ENCODE results near the gene CTSH.
A peak's percentile ranks its signal among the peaks of the same experiment; 100 is the strongest.

The CTSH gene

GRCh38 chr15:78921940-78922339 lies 22.9 kb downstream of the CTSH start:
- peaks cover 16% of the 10 kb centered on the region for H3K36me3 ChIP-seq (ENCODE audit: control insufficient read depth, insufficient read depth, low read length)
- no peaks in the 10 kb centered on the region for H3K4me1 ChIP-seq (ENCODE audit: control insufficient read depth, insufficient read depth, low read length)
- no CpG with 5 or more reads among the region's 14 CpGs for WGBS (ENCODE audit: insufficient coverage, insufficient read length)
- no peaks in the 10 kb centered on the region for H3K9me3 ChIP-seq (ENCODE audit: control insufficient read depth, insufficient read depth, low read length)
- no peak overlapping the region for H3K4me3 ChIP-seq (ENCODE audit: low read length)
- no peak for DNase-seq (ENCODE audit: low read depth, low spot score)
- H3K27ac ChIP-seq (ENCODE audit: low read length): no peak overlapping the region
- H3K27me3 ChIP-seq (ENCODE audit: control insufficient read depth, insufficient read depth, low read length): no peaks in the 10 kb centered on the region

DNA sequence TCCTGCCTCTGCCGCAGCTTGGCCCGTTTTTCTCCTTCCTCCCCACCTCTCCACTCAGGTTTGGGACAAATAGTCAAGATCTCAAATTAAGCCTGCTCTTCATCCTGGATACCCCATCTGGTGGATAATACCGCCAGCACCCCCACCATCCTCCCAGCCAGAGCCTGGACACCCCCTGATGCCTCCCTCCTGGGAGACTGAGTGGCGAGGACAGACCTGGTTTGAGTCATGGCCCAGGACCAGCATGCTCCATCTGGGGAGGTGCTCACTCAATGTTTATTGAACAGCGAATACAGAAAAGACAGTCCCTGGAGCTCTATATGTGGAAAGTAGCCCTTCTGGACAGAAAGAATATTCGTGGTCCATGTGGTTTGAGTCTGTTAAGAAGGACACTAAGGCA lies 23.3 kb downstream of the CTSH start:
- Histone ChIP-seq H3K27ac (ENCODE audit: low read length) (no peak overlapping the region), H3K4me3 (ENCODE audit: low read length) (no peak overlapping the region), H3K4me1 (ENCODE audit: control insufficient read depth, insufficient read depth, low read length) (no peaks in the 10 kb centered on the region), H3K27me3 (ENCODE audit: control insufficient read depth, insufficient read depth, low read length) (no peaks in the 10 kb centered on the region), H3K36me3 (ENCODE audit: control insufficient read depth, insufficient read depth, low read length) (peaks cover 16% of the 10 kb centered on the region), H3K9me3 (ENCODE audit: control insufficient read depth, insufficient read depth, low read length) (no peaks in the 10 kb centered on the region)
- WGBS (ENCODE audit: insufficient coverage, insufficient read length): no CpG with 5 or more reads among the region's 6 CpGs
- DNase-seq (ENCODE audit: low read depth, low spot score): no peak

DNA sequence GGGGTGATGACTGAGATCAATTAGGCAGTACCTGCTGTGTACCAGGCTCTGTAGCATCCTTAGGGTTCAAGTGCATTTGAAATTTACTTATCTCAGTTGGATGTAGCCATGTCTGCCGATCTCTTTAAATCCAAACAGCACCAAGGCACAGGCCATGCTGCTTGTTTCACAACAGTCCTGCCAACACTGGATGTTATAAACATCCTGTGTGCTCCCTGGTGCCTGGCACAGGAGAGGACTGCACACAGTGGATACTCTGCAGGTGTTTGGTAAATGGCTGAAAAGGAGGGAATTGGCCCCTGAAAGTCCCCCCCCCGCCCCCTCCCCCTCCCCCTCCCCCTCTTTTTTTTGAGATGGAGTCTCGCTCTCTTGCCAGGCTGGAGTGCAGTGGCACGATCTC lies 27.0 kb downstream of the CTSH start:
- peaks cover 11% of the 10 kb centered on the region for H3K36me3 ChIP-seq (ENCODE audit: control insufficient read depth, insufficient read depth, low read length)
- H3K4me1 ChIP-seq (ENCODE audit: control insufficient read depth, insufficient read depth, low read length): no peaks in the 10 kb centered on the region
- H3K4me3 ChIP-seq (ENCODE audit: low read length): no peak overlapping the region
- H3K27ac ChIP-seq (ENCODE audit: low read length): no peak overlapping the region
- no peaks in the 10 kb centered on the region; the same call in 1 of the 2 replicates for H3K27me3 ChIP-seq (ENCODE audit: control insufficient read depth, insufficient read depth, low read length)
- H3K9me3 ChIP-seq (ENCODE audit: control insufficient read depth, insufficient read depth, low read length): no peaks in the 10 kb centered on the region
- no peak for DNase-seq (ENCODE audit: low read depth, low spot score)
- no CpG with 5 or more reads among the region's 4 CpGs for WGBS (ENCODE audit: insufficient coverage, insufficient read length)

DNA sequence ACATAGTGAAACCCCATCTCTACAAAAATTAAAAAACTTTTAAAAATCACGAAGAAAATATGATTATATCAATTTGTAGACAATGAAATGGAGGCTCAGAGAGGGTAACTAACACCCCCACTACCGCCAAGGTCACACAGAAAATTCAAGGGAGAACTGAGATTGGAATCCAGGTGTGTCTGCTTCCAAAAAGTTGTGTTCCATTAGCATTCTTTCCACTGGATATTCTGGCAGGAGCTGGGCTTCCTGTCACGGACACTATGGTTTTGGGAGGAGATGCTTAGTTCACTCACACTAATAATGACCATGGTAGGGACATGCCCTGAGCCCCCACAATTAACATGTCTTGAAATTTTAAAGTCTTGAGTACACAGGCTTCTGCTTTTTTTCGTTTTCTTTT lies 28.8 kb downstream of the CTSH start:
- WGBS (ENCODE audit: insufficient coverage, insufficient read length): no CpG with 5 or more reads among the region's 4 CpGs
- H3K36me3 ChIP-seq (ENCODE audit: control insufficient read depth, insufficient read depth, low read length): peaks cover 3% of the 10 kb centered on the region
- no peak overlapping the region for H3K4me3 ChIP-seq (ENCODE audit: low read length)
- H3K4me1 ChIP-seq (ENCODE audit: control insufficient read depth, insufficient read depth, low read length): no peaks in the 10 kb centered on the region
- no peaks in the 10 kb centered on the region for H3K9me3 ChIP-seq (ENCODE audit: control insufficient read depth, insufficient read depth, low read length)
- DNase-seq (ENCODE audit: low read depth, low spot score): no peak
- H3K27ac ChIP-seq (ENCODE audit: low read length): no peak overlapping the region
- H3K27me3 ChIP-seq (ENCODE audit: control insufficient read depth, insufficient read depth, low read length): no peaks in the 10 kb centered on the region; the same call in 1 of the 2 replicates

DNA sequence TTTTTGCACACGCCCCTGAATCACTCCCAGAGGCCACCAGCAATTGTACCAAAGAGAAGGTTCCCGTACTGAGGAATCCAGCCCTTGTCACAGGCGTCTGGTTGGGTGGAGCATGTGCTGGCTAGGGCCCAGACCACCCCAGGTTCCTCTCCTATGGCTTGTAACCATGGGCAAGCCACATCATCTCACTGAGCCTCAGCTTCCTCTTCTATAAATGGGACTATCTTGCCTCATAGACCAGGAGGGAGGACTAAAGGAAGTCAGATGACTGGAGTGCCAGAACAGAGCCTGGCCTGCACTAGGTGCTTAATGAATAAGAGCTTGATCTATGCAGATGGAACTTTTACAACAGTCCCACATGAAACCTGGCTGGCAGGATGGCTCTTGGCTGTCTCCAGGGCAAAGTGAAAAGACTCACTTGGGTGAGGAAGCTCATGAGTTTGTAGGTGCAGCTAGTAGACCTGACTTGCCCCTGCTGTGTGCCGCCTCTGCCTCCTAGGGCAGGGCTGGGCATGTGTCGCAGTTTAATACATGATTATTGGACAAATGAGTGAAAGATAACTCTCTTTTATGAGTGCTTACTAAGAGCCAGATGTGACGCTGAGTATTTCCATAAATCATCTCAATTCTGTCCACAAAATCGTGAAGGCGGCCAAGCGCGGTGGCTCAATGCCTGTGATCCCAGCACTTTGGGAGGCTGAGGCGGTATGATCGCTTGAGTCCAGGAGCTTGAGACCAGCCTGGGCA lies 29.3 kb downstream of the CTSH start:
- peaks cover 3% of the 10 kb centered on the region for H3K36me3 ChIP-seq (ENCODE audit: control insufficient read depth, insufficient read depth, low read length)
- no peak overlapping the region for H3K4me3 ChIP-seq (ENCODE audit: low read length)
- no peaks in the 10 kb centered on the region for H3K9me3 ChIP-seq (ENCODE audit: control insufficient read depth, insufficient read depth, low read length)
- H3K27ac ChIP-seq (ENCODE audit: low read length): no peak overlapping the region
- no CpG with 5 or more reads among the region's 12 CpGs for WGBS (ENCODE audit: insufficient coverage, insufficient read length)
- H3K27me3 ChIP-seq (ENCODE audit: control insufficient read depth, insufficient read depth, low read length): no peaks in the 10 kb centered on the region; the same call in 1 of the 2 replicates
- H3K4me1 ChIP-seq (ENCODE audit: control insufficient read depth, insufficient read depth, low read length): no peaks in the 10 kb centered on the region
- DNase-seq (ENCODE audit: low read depth, low spot score): no peak

- Histone ChIP-seq H3K36me3 (ENCODE audit: control insufficient read depth, insufficient read depth, low read length) (peaks cover 3% of the 10 kb centered on the region), H3K9me3 (ENCODE audit: control insufficient read depth, insufficient read depth, low read length) (no peaks in the 10 kb centered on the region), H3K27ac (ENCODE audit: low read length) (no peak overlapping the region), H3K4me3 (ENCODE audit: low read length) (no peak overlapping the region), H3K27me3 (ENCODE audit: control insufficient read depth, insufficient read depth, low read length) (no peaks in the 10 kb centered on the region; the same call in 1 of the 2 replicates), H3K4me1 (ENCODE audit: control insufficient read depth, insufficient read depth, low read length) (no peaks in the 10 kb centered on the region)
- DNase-seq (ENCODE audit: low read depth, low spot score): no peak
- WGBS (ENCODE audit: insufficient coverage, insufficient read length): no CpG with 5 or more reads among the region's 13 CpGs
These were observed 30.6 kb downstream of the CTSH start for GRCh38 chr15:78914027-78914764.

GRCh38 chr15:78913012-78913411 lies 31.8 kb downstream of the CTSH start:
- H3K27ac ChIP-seq (ENCODE audit: low read length): no peak overlapping the region

GRCh38 chr15:78912316-78912715 lies 32.5 kb downstream of the CTSH start:
- no CpG with 5 or more reads among the region's 2 CpGs for WGBS (ENCODE audit: insufficient coverage, insufficient read length)

More at GRCh38 chr15:78913012-78913411, 31.8 kb downstream of the CTSH start:
- no peak for DNase-seq (ENCODE audit: low read depth, low spot score)
- Histone ChIP-seq H3K36me3 (ENCODE audit: control insufficient read depth, insufficient read depth, low read length) (peaks cover 3% of the 10 kb centered on the region), H3K9me3 (ENCODE audit: control insufficient read depth, insufficient read depth, low read length) (no peaks in the 10 kb centered on the region), H3K4me3 (ENCODE audit: low read length) (no peak overlapping the region), H3K27me3 (ENCODE audit: control insufficient read depth, insufficient read depth, low read length) (no peaks in the 10 kb centered on the region; the same call in 1 of the 2 replicates), H3K4me1 (ENCODE audit: control insufficient read depth, insufficient read depth, low read length) (no peaks in the 10 kb centered on the region)
- WGBS (ENCODE audit: insufficient coverage, insufficient read length): no CpG with 5 or more reads among the region's 3 CpGs

DNA sequence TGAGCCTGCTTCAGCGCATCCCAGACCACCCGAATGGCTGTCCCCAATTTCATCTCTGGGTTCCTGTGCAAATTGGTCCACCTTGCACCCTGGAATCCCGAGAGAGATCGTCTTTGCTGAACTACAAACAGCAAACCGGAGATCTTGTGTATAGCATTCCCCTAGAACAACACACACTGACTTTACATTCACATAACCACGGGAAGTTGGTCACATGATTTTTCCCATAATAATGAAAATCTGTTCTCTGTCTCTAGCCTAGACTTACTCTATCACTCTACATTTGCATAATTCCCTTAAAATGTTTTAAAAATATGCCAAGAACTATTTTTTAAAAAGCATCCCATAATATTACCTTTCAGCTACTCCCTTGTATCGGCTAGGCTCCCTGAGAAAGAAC lies 34.6 kb downstream of the CTSH start:
- peaks cover 8% of the 10 kb centered on the region for H3K36me3 ChIP-seq (ENCODE audit: control insufficient read depth, insufficient read depth, low read length)
- no CpG with 5 or more reads among the region's 7 CpGs for WGBS (ENCODE audit: insufficient coverage, insufficient read length)
- peaks cover 2% of the 10 kb centered on the region; the same call in 1 of the 2 replicates for H3K4me1 ChIP-seq (ENCODE audit: control insufficient read depth, insufficient read depth, low read length)
- no peak overlapping the region for H3K4me3 ChIP-seq (ENCODE audit: low read length)
- no peak overlapping the region for H3K27ac ChIP-seq (ENCODE audit: low read length)
- no peaks in the 10 kb centered on the region; the same call in 1 of the 2 replicates for H3K27me3 ChIP-seq (ENCODE audit: control insufficient read depth, insufficient read depth, low read length)
- H3K9me3 ChIP-seq (ENCODE audit: control insufficient read depth, insufficient read depth, low read length): no peaks in the 10 kb centered on the region
- no peak for DNase-seq (ENCODE audit: low read depth, low spot score)

More at GRCh38 chr15:78912316-78912715, 32.5 kb downstream of the CTSH start:
- H3K36me3 ChIP-seq (ENCODE audit: control insufficient read depth, insufficient read depth, low read length): peaks cover 3% of the 10 kb centered on the region
- H3K27ac ChIP-seq (ENCODE audit: low read length): no peak overlapping the region
- DNase-seq (ENCODE audit: low read depth, low spot score): no peak
- H3K9me3 ChIP-seq (ENCODE audit: control insufficient read depth, insufficient read depth, low read length): no peaks in the 10 kb centered on the region
- no peak overlapping the region for H3K4me3 ChIP-seq (ENCODE audit: low read length)
- peaks cover 2% of the 10 kb centered on the region; the same call in 1 of the 2 replicates for H3K4me1 ChIP-seq (ENCODE audit: control insufficient read depth, insufficient read depth, low read length)
- no peaks in the 10 kb centered on the region; the same call in 1 of the 2 replicates for H3K27me3 ChIP-seq (ENCODE audit: control insufficient read depth, insufficient read depth, low read length)

GRCh38 chr15:78909791-78910228 lies 35.0 kb downstream of the CTSH start:
- no CpG with 5 or more reads among the region's 5 CpGs for WGBS (ENCODE audit: insufficient coverage, insufficient read length)
- H3K27me3 ChIP-seq (ENCODE audit: control insufficient read depth, insufficient read depth, low read length): no peaks in the 10 kb centered on the region
- no peaks in the 10 kb centered on the region for H3K9me3 ChIP-seq (ENCODE audit: control insufficient read depth, insufficient read depth, low read length)
- peaks cover 2% of the 10 kb centered on the region; the same call in 1 of the 2 replicates for H3K4me1 ChIP-seq (ENCODE audit: control insufficient read depth, insufficient read depth, low read length)
- peaks cover 8% of the 10 kb centered on the region for H3K36me3 ChIP-seq (ENCODE audit: control insufficient read depth, insufficient read depth, low read length)
- H3K4me3 ChIP-seq (ENCODE audit: low read length): no peak overlapping the region
- no peak overlapping the region for H3K27ac ChIP-seq (ENCODE audit: low read length)
- peak; percentile 68 for DNase-seq (ENCODE audit: low read depth, low spot score)
